Stimulated activated naive CD8-positive, alpha-beta T cell treated with anti-CD3 and anti-CD28 coated beads, Interleukin-15, Interleukin-2, amounts not matched to agents 100 U/mL and 50 U/mL, for 24 hours (primary cell): ENCODE measurements around the gene FCGR2B.
A peak's percentile ranks its signal among the peaks of the same experiment; 100 is the strongest.
"Not testable (repeated sequence)": the region's sequence is repeated elsewhere in the genome, so short reads cannot be mapped to it uniquely, and the experiment has no call there.

ENCODE experiments used
- ATAC-seq: fragments of 150-1000 bp; cut with Tn5 transposase; one replicate; pipeline ENCODE4 v1.10.0; 2021
- DNase-seq: peaks from one replicate; pipeline ENCODE4 v3.0.0; 2021

FCGR2B gene

GRCh38 chr1:161662684-161663339, at the start of gene FCGR2B:
Gene FCGR2B, plus strand, starts transcription at chr1:161663143. Its CDS starts 99 bp downstream, at chr1:161663242.
- not testable (repeated sequence) for DNase-seq, ATAC-seq

- not testable (repeated sequence) for ATAC-seq, DNase-seq
Observed at GRCh38 chr1:161616417-161616816, 46.5 kb upstream of the FCGR2B start.

- DNase-seq, ATAC-seq: not testable (repeated sequence)
Observed at GRCh38 chr1:161618517-161618916, 44.4 kb upstream of the FCGR2B start.

DNA sequence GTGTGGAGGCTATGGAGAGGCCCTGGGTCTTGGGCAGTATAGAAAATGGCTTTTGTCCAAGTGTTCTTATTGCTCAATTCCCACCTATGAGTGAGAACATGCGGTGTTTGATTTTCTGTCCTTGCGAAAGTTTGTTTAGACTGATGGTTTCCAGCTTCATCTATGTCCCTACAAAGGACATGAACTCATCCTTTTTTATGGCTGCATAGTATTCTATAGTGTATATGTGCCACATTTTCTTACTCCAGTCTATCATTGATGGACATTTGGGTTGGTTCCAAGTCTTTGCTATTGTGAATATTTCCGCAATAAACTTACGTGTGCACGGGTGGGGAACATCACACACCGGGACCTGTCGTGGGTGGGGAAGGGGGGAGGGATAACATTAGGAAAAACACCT, 42.5 kb upstream of the FCGR2B start:
- not testable (repeated sequence) for DNase-seq, ATAC-seq

DNA sequence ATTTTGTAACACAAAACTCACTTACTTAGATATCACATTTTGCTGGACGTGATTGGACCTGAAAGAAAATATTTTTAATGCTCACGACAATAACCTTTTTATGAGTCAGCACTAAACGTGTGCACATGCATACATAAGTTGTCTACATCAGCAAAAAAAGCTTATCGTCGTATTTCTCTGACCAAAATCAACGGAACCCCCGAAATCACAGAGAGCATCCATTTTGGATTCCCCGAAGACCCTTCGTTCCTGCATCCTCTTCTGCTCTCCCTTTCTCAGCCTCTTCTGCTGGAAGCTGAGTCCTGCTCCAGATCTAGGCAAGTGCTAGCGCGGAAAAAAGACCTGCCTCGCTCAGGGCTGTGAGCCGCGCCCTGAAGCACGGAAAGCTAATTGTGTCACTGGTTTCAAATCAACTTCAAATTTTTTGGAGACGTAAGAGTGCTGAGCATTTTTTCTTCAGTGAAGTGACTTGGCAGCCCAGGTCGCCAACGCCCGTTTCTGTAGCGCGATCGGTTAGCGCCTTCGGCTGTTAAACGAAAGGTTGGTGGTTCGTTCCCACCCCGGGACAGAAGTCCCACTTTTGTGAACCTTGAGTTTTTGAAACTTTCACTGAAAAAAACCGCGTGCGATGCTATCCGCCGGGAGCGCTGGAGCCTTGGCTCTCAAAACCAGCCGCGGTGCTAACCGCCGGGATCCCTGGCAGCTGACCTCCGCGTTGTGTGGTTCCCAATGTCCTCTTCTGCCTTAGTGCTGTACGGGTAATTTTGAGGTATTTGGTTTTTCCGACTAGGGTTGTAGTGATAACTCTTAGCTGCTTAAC, 41.6 kb upstream of the FCGR2B start:
- ATAC-seq (peak; percentile 78), DNase-seq (peak; percentile 89)

DNA sequence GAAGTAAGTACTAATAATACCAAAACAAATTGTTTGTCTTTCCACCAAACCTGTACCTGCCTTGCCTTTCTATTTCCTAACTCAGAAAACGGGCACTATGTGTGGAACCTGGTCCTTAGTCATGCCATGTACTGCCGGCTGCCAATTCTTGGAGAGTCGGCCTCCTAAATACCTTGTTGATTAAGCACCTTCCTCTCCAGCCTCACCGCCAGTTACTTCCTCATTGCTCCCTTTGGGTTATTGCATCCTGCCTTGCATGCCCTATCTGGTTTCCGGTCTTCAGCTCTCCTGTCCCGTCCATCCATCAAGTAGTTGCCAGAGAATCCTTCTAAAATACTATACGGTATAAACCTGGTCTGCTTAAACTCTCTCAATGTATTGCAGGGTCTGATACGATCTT, 40.9 kb upstream of the FCGR2B start:
- not testable (repeated sequence) for DNase-seq
- ATAC-seq = peak; percentile 8

DNA sequence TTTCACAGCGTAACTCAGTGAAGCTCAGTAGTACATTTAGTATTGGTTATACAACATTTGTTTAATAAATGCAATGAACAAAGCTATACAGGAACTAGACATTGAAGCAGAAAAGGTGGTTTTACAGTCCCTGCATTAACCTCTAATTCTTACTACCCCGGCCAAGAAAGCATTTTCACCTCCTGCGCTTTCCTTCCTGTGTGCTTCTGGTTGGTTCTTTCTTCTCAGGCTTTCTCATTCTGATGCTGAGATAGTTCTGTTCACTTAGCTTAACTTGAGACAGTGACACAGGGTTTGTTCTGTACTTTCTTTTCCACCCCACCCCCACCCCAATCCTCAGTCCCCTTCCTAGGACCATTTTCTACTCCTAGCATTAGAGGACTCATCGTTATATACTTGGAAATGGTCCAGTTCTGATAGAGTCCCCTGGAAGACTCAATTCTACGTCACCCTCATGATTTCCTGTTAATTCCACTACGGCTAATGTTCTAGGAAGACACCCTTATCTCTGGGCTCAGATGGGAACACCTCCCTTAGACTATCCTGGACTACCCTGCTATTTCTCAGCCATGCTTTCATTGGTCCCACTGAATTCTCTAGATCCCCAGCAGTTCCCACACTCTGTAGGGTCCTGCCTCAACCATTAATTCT, 39.4 kb upstream of the FCGR2B start:
- DNase-seq = not testable (repeated sequence)
- peak; percentile 34 for ATAC-seq

GRCh38 chr1:161624605-161625004, 38.3 kb upstream of the FCGR2B start:
- not testable (repeated sequence) for DNase-seq, ATAC-seq

GRCh38 chr1:161626445-161627146, 36.3 kb upstream of the FCGR2B start:
- not testable (repeated sequence) for DNase-seq, ATAC-seq

- not testable (repeated sequence) for DNase-seq, ATAC-seq
Observed at GRCh38 chr1:161630128-161630742, 32.7 kb upstream of the FCGR2B start.

DNA sequence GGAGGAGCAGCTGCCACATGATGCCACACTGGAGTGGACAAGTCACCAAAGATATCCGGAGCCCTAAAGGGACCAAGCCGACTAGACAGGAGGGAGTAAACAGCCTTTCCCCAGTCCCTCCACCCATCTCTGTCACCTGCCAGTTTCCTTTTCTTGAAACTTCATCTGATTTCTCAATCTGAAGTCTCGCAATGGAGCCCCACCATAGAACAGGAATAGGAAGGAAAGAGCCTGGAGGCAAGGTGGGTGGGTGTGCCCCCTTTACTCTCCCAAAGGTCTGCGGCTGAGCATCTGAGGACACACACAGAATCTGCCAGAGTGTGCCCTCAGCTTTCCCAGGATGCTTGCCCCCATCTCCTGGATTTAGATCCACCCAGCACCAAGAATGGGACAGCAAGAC, 31.9 kb upstream of the FCGR2B start, which contains the start of gene FCGR3B:
TSS of gene FCGR3B (minus strand) at position 101 of the 400 bp plus-strand sequence. CDS start at position 19, 82 bp downstream.
- ATAC-seq (no peak), DNase-seq (no peak)

GRCh38 chr1:161634993-161635392, 27.9 kb upstream of the FCGR2B start:
- ATAC-seq, DNase-seq: not testable (repeated sequence)

- not testable (repeated sequence) for DNase-seq
- ATAC-seq = peak; percentile 82
Observed at GRCh38 chr1:161636189-161636782, 26.7 kb upstream of the FCGR2B start.

DNA sequence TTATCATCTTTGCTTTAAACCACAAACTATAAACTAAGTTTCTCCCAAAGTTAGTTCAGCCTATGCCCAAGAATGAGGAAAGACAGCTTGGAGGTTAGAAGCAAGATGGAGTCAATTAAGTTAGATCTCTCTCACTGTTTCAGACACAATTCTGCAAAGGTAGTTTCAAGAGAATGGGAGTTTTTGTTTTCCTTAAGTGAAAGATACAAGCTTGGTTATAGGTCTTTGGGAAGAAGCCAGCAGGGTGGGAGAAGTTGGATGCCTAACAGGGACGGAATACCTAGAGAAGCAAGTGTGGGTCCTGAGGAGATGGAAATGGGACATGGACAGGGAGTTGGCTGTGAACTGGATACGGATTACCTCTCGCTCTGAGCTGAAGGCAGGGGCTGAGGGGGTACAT, 26.0 kb upstream of the FCGR2B start:
- DNase-seq, ATAC-seq: not testable (repeated sequence)

- not testable (repeated sequence) for ATAC-seq, DNase-seq
Observed at GRCh38 chr1:161638251-161638993, 24.5 kb upstream of the FCGR2B start.

DNA sequence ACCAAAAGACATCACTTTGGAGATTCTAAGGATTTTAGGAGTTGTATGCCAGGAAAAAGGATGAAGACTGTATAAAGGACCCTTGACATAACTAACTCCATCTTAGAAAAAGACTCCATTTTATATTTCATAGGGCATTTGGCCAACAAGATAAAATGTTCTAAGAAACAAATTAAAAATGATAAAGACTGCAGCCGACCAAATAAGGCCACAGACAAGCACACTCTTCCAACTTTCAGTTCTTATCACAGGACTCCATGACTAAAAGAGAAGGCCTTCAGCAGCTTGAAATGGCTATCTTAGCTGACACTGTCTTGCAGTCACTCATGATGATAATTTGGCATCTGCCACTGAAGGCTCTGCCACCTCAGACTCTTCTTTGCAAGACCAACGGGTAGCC, 23.7 kb upstream of the FCGR2B start:
- DNase-seq, ATAC-seq: not testable (repeated sequence)

- not testable (repeated sequence) for DNase-seq
- peak; percentile 32 for ATAC-seq
Observed at GRCh38 chr1:161642697-161643096, 20.2 kb upstream of the FCGR2B start.

DNA sequence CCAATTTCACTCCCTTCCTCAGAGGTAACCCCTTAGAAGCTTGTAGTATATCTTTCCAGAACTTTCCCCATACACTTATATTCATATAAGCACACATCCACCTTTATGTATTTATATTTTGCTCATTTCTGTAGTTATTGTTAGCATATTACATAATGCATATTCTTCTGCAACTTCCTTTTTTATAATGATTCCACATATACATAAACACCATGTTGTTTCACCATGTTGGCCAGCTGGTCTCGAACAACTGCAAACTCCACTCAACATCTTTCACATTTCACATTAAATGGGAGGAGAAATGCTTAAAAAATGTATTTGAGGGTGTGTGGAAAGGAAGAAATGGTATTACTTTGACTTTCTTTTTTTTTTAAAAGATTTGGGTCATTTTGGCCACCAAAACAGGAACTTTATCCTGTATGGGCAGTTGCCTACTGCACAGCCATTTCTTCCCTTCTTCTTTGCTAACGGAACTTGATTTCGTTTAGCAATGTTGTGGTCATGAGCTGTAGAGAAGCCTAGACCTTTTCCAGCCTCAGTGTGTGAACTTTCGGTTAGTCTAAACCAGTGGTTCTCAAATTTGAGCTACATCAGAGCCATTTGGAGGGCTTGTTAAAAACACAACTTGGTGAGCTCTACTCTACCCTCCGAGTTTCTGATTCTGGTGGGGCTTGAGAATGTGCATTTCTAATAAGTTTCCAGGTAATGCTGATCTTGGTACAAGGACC, 19.3 kb upstream of the FCGR2B start:
- DNase-seq, ATAC-seq: not testable (repeated sequence)

DNA sequence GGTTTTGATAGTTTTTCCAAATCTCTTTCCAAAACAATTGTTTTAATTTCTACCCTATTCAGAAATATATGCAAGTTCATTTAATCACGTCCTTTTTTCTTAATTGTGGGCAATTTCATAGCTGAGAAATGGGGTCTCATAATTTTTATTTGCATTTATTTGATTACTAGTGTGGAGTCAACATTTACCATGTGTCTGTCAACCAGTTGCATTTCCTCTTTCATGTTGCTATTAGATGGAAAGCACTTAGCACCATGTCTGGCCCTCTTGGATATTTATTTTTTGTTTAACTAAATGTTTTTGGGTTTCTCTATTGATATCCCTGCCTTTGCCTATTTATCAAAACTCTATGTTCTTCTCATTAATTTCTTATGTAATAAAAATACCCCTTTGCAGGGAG, 18.1 kb upstream of the FCGR2B start:
- not testable (repeated sequence) for DNase-seq, ATAC-seq
